HG02870 (cell line): ENCODE measurements around the gene GPN2.
"Not testable (repeated sequence)": the region's sequence is repeated elsewhere in the genome, so short reads cannot be mapped to it uniquely, and the experiment has no call there.

Source experiments
- ATAC-seq: cut with Tn5 transposase; IDR thresholded peaks from one replicate; pipeline ENCODE4 v1.9.1; 2021; ENCODE audit warnings: mild to moderate bottlenecking, moderate library complexity; ENCODE audit not compliant: unreplicated experiment

The GPN2 gene

GRCh38 chr1:26837665-26838064, 52.4 kb downstream of the GPN2 start:
- ATAC-seq: not testable (repeated sequence)

DNA sequence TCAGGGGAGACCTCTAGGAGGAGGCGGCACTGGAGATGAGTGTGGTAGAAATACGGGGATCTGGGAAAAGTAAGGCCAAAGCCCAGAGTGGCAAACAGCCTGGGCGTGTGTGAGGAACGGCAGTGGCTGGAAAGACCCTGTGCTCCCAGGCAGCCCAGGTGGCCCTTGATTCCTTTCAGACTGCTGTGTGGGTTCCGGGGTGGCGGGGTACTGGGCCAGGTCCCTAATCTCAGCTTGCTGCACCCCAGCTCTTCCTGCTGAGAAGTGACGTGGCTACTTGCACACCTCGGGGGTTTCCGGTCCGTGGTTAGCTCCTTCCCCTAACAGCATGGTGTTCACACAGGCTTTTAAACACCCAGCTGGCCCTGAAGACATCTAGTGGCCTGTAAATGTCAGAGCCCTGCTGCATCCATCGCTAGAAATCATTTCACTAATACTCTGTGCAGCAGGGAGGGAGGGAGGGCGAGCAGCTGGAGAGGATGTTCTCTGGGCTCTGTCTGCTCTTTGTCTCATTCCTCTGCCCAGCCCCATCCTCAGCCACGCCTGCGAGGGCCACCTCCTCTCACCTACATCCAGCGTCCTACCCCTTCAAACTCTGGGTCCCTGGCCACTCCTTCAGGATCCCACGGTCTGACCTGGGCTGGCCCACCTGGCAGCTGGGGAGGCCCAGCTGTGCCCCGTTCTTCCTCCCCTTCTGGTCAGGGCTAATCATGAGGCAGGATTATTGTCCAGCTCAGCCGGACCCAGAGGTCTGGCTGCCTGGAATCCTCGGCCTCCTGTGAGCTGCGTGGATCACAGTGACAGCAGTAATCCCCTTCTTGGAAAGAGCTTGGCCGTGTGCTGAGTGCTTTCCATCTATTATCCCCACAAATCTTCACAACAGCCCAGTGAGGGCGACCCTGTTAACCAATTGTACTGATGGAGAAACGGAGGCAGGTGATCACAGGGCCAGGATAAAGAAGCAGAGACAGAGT, 56.4 kb downstream of the GPN2 start:
- ATAC-seq: peak; percentile 74

DNA sequence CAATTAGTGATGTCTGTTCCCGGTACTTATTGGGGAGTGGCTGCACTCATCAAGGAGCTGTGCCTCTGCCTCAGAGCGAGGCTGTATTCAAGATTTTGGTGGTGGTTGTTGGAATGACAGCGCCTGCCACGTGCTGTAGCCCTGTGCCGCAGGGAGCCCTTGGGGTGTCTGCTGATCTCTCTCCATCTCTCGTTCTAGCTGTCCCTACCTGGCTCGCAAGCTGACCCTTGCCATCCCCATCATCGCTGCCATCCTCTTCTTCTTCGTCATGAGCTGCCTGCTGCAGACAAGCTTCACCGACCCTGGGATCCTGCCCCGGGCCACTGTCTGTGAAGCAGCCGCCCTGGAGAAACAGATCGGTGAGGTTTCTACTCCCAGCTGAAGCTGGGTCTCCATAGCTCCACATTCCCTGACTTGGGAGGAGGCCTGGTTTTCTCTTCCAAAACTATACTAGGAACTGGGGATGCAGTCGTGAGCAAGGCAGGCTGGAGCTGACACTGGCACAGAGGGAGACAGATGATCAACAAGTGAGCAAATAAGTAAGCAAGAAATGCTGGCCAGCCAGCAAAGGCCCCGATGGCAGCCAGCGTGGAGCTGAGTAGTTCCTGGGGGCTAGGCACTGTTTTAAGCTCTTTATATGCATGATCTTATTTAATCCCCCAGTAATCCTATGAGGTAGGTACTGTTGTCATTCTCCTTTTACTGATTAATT, 57.7 kb downstream of the GPN2 start:
- no peak for ATAC-seq

GRCh38 chr1:26831546-26832248, 58.4 kb downstream of the GPN2 start:
- no peak for ATAC-seq

GRCh38 chr1:26831059-26831458, 59.0 kb downstream of the GPN2 start:
- no peak for ATAC-seq

GRCh38 chr1:26829184-26829911, 60.7 kb downstream of the GPN2 start:
- ATAC-seq: no peak

DNA sequence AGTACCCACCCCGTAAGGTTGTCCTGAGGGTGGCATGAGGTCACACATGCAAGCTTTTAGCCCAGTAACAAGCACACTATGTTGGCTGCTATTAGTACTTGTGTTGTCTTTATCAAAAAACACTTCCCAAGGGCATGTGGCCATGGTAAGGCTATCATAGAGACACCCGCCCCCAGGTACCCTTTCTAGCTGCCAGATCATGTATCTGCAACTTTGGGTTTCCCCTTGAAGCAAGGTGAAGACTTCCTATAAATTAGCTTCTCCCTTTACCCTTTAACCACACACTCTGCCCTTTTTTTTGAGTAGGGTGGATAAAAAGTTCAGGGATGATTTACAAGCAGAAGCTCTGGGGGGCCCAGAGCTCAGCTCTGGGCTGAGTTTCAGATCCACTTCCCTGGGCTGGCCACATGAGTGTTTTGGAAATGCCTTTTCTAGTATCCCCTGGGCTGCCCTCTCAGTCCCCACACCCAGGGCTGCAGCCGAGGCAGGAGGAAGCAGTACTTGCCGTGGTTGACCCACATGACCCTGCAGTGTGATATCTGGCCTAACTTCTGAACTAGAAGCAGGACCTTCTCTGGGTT, 61.6 kb downstream of the GPN2 start:
- ATAC-seq: no peak

GRCh38 chr1:26827663-26828062, 62.4 kb downstream of the GPN2 start:
- no peak for ATAC-seq

- ATAC-seq: no peak
Measured at GRCh38 chr1:26827106-26827604, 62.9 kb downstream of the GPN2 start.

GRCh38 chr1:26826261-26827105, 63.6 kb downstream of the GPN2 start, which contains the start of gene ZDHHC18:
TSS of gene ZDHHC18 (plus strand) at chr1:26826688. CDS start at chr1:26826805, 117 bp downstream.
- no peak for ATAC-seq
